Naive B cell (primary cell): ENCODE measurements around the gene EEFSEC. TPM values are rescaled to one million over a fixed set of nuclear protein-coding genes. Genes with fewer than 3 reads are reported as not detected.

Source experiments
- ATAC-seq, 2 donors: fragments of 150-1000 bp; cut with Tn5 transposase; 2 replicates each; pipeline ENCODE4 v1.10.0; 2021; ENCODE audit warnings: low read depth in 2 of 2, mild to moderate bottlenecking in 2 of 2, moderate library complexity in 2 of 2
- DNase-seq: peaks from one replicate; pipeline ENCODE4 v3.0.0; 2022
- H3K27ac Mint-ChIP-seq, 6 donors: one replicate each; pipeline ENCODE4 v1.8.0; 2020 to 2022; ENCODE audit warnings: mild to moderate bottlenecking in 6 of 6, mixed read lengths in 6 of 6, moderate library complexity in 5 of 6, inconsistent platforms in 2 of 6
- H3K27me3 Mint-ChIP-seq, 3 donors: one replicate each; pipeline ENCODE4 v1.8.0; 2021 to 2022; ENCODE audit warnings: mixed read lengths in 3 of 3, mild to moderate bottlenecking in 1 of 3
- H3K36me3 Mint-ChIP-seq, 2 donors: one replicate each; pipeline ENCODE4 v1.8.0; 2020 to 2022; ENCODE audit warnings: mixed read lengths in 2 of 2, inconsistent platforms in 1 of 2, mild to moderate bottlenecking in 1 of 2
- H3K4me1 Mint-ChIP-seq, 3 donors: one replicate each; pipeline ENCODE4 v1.8.0; 2020 to 2022; ENCODE audit warnings: mixed read lengths in 3 of 3, inconsistent platforms in 1 of 3, mild to moderate bottlenecking in 1 of 3, moderate library complexity in 1 of 3
- H3K4me3 Mint-ChIP-seq, 8 donors: one replicate each; pipeline ENCODE4 v1.8.0; 2020 to 2022; ENCODE audit warnings: mild to moderate bottlenecking in 8 of 8, mixed read lengths in 8 of 8, moderate library complexity in 8 of 8, inconsistent platforms in 2 of 8
- H3K9me3 Mint-ChIP-seq, 7 donors: one replicate each; pipeline ENCODE4 v1.8.0; 2020 to 2022; ENCODE audit warnings: mixed read lengths in 7 of 7, mild to moderate bottlenecking in 5 of 7, inconsistent platforms in 2 of 7, moderate library complexity in 1 of 7
- polyA plus RNA-seq, 6 donors: library from polyadenylated mRNA; unstranded; fragments of 300-500 nt; fragmentation: Illumina TruSeq; gene quantifications; one replicate each; pipeline ENCODE4 v1.2.3, GENCODE V29; 2021; ENCODE audit warnings: low read depth in 6 of 6

EEFSEC gene
- polyA plus RNA-seq, 6 donors from 2014 or later = 8.5 to 24.0 (median 20.1) TPM

DNA sequence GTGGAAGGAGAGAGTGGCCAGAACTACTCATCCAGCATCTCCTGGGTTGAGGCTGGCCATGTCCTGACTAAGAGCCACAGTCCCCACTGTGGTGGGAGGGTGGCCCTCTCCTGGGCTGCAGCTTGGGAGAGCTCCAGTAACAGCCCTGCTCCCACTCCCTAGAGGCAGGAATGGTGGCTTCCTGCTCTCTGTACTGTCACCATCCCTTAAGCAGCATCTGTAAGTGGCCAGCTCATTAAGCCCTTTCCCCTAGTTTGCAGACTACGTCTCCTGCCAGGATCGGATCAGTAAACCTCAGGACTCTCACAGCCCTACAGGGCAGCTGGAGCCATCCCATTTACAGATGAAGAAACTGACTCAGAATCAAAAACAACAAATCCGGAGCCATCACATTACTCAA lies 282.9 kb downstream of the EEFSEC start:
- H3K27ac Mint-ChIP-seq = peak overlapping the region in 2 of 6 donors; percentile 6 to 26
- peaks cover 39 to 75% (median 60%) of the 10 kb centered on the region in 3 donors for H3K27me3 Mint-ChIP-seq
- peaks cover 0 to 3% (median 0%) of the 10 kb centered on the region in 7 donors for H3K9me3 Mint-ChIP-seq
- peaks cover 9 to 12% (median 10%) of the 10 kb centered on the region in 3 donors for H3K4me1 Mint-ChIP-seq
- no peak for ATAC-seq
- DNase-seq = no peak
- peaks cover 0 to 11% of the 10 kb centered on the region in 2 donors for H3K36me3 Mint-ChIP-seq
- no peak overlapping the region for H3K4me3 Mint-ChIP-seq

- Mint-ChIP-seq H3K36me3 (no peaks in the 10 kb centered on the region), H3K27ac (peak overlapping the region in 1 of 6 donors; percentile 68)
Measured at GRCh38 chr3:128438488-128439072, 285.3 kb downstream of the EEFSEC start.

GRCh38 chr3:128439226-128439625 lies 285.9 kb downstream of the EEFSEC start:
- Mint-ChIP-seq H3K4me3 (no peak overlapping the region), H3K4me1 (no peaks in the 10 kb centered on the region), H3K36me3 (no peaks in the 10 kb centered on the region), H3K27ac (peak overlapping the region in 2 of 6 donors; percentile 57 to 82), H3K27me3 (peaks cover 31 to 61% (median 54%) of the 10 kb centered on the region in 3 donors), H3K9me3 (peaks cover 0 to 2% (median 0%) of the 10 kb centered on the region in 7 donors)
- ATAC-seq (no peak), DNase-seq (no peak)

More at GRCh38 chr3:128438488-128439072, 285.3 kb downstream of the EEFSEC start:
- Mint-ChIP-seq H3K27me3 (peaks cover 36 to 62% (median 54%) of the 10 kb centered on the region in 3 donors), H3K9me3 (peaks cover 0 to 3% (median 0%) of the 10 kb centered on the region in 7 donors), H3K4me1 (peaks cover 0 to 3% (median 0%) of the 10 kb centered on the region in 3 donors), H3K4me3 (no peak overlapping the region)
- no peak for DNase-seq
- ATAC-seq = no peak

DNA sequence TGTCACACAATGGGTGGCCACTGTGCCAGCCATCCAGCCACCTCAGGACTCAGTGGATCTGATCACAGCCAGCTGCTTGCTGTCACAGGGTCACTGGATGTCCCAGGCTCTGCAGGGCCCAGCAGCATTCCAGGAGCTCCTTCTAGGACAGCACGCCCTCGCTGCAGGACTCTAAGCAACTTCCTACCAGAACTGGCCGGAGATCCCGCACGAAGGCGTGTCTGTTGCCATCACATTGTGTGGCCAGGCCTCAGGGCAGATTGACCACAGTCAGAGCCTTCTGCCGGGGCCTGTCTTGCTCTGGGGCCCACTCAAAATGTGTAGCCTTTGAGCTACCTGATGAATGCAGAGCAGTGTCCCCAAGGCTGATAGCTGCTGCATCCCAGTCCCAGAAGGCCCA lies 288.8 kb downstream of the EEFSEC start:
- Mint-ChIP-seq H3K27ac (no peak overlapping the region), H3K4me1 (no peaks in the 10 kb centered on the region), H3K4me3 (no peak overlapping the region), H3K27me3 (peaks cover 22 to 42% (median 39%) of the 10 kb centered on the region in 3 donors), H3K9me3 (peaks cover 0 to 20% (median 3%) of the 10 kb centered on the region in 7 donors), H3K36me3 (peaks cover 0 to 12% of the 10 kb centered on the region in 2 donors)
- no peak for ATAC-seq
- no peak for DNase-seq

DNA sequence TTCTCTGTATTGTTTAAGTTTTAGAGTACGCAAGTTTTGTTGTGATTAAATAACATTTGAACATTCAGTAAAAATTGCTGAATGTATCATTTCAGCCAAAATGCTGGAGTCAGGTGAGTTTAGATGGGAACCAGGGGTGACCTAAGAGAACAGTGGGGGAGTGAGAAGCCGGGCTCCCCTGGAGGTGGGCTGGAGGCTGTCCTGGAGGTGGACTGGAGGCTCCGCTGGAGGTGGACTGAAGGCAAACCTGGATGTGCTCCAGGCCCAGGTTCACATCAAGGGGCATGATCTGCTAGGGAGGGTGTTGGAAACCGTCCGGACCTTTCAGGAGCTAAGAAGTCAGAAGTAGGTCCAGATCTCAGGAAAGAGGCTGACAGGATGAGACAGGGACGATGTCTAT lies 289.7 kb downstream of the EEFSEC start:
- H3K9me3 Mint-ChIP-seq = peaks cover 0 to 23% (median 6%) of the 10 kb centered on the region in 7 donors
- peaks cover 17 to 42% (median 34%) of the 10 kb centered on the region in 3 donors for H3K27me3 Mint-ChIP-seq
- no peak for DNase-seq
- ATAC-seq = no peak
- H3K4me1 Mint-ChIP-seq = peaks cover 0 to 8% (median 0%) of the 10 kb centered on the region in 3 donors
- peaks cover 0 to 12% of the 10 kb centered on the region in 2 donors for H3K36me3 Mint-ChIP-seq
- H3K27ac Mint-ChIP-seq = no peak overlapping the region
- H3K4me3 Mint-ChIP-seq = no peak overlapping the region

- Mint-ChIP-seq H3K4me3 (no peak overlapping the region), H3K27ac (no peak overlapping the region), H3K27me3 (peaks cover 20 to 42% (median 33%) of the 10 kb centered on the region in 3 donors), H3K36me3 (peaks cover 0 to 12% of the 10 kb centered on the region in 2 donors), H3K4me1 (peaks cover 5 to 13% (median 5%) of the 10 kb centered on the region in 3 donors), H3K9me3 (peaks cover 0 to 23% (median 6%) of the 10 kb centered on the region in 7 donors)
- DNase-seq (no peak), ATAC-seq (no peak)
Measured at GRCh38 chr3:128443771-128444170, 290.5 kb downstream of the EEFSEC start.

GRCh38 chr3:128445357-128445756 lies 292.1 kb downstream of the EEFSEC start:
- DNase-seq (no peak), ATAC-seq (no peak)
- Mint-ChIP-seq H3K4me3 (no peak overlapping the region), H3K27me3 (peaks cover 29 to 38% (median 30%) of the 10 kb centered on the region in 3 donors), H3K4me1 (peaks cover 6 to 15% (median 7%) of the 10 kb centered on the region in 3 donors), H3K9me3 (peaks cover 0 to 23% (median 6%) of the 10 kb centered on the region in 7 donors), H3K36me3 (peaks cover 0 to 17% of the 10 kb centered on the region in 2 donors), H3K27ac (no peak overlapping the region)

- ATAC-seq = no peak
- no peak overlapping the region for H3K4me3 Mint-ChIP-seq
- peaks cover 0 to 19% of the 10 kb centered on the region in 2 donors for H3K36me3 Mint-ChIP-seq
- H3K4me1 Mint-ChIP-seq = peaks cover 6 to 15% (median 7%) of the 10 kb centered on the region in 3 donors
- peaks cover 34 to 47% (median 37%) of the 10 kb centered on the region in 3 donors for H3K27me3 Mint-ChIP-seq
- no peak for DNase-seq
- peaks cover 0 to 23% (median 8%) of the 10 kb centered on the region in 7 donors for H3K9me3 Mint-ChIP-seq
- H3K27ac Mint-ChIP-seq = no peak overlapping the region
Measured at GRCh38 chr3:128446821-128447220, 293.5 kb downstream of the EEFSEC start.

DNA sequence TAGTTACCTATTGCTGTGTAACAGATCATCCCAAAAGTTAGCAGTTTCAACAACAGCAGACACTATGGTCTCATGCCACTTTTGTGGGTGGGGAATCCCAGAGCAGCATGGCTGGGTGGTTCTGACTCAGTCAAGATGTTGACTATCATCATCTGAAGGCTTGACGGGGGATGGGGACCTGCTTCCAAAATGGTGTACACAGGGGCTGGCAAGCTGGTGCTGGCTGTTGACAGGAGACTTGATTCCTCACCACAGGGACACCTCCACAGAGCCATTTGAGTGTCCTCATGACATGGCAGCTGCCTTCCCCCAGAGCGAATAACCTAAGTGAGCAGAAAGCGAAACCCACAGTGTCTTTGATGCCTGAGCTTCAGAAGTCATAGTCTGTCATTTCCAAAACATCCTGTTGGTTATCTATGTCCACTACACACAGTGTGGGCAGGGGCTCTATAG lies 294.3 kb downstream of the EEFSEC start:
- Mint-ChIP-seq H3K4me1 (peaks cover 6 to 15% (median 7%) of the 10 kb centered on the region in 3 donors), H3K4me3 (no peak overlapping the region), H3K27me3 (peaks cover 37 to 52% (median 40%) of the 10 kb centered on the region in 3 donors), H3K9me3 (peaks cover 0 to 23% (median 8%) of the 10 kb centered on the region in 7 donors), H3K36me3 (peaks cover 0 to 19% of the 10 kb centered on the region in 2 donors), H3K27ac (no peak overlapping the region)
- no peak for DNase-seq
- ATAC-seq = peak in 1 of 2 donors; percentile 45

DNA sequence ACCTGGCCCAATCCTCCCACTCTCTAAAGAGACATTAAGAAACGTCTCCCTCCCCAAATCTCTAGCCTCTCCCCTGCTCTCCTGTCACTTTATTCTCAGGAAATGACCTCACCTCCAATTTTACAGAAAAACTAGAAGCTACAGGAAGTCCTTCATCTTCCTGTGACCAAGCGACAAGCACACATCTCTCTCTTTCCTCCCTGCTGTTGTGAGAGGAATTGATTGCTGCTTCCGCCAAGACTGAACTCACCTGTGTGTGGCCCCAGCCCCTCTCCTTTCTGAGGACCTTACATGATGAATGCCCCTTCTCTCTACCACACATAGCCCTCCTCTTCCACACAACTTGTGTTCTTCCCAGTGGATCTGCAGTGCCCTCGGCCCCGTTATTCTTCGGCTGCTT lies 295.2 kb downstream of the EEFSEC start:
- Mint-ChIP-seq H3K4me3 (no peak overlapping the region), H3K4me1 (peaks cover 6 to 15% (median 7%) of the 10 kb centered on the region in 3 donors), H3K27ac (no peak overlapping the region), H3K9me3 (peaks cover 0 to 23% (median 8%) of the 10 kb centered on the region in 7 donors), H3K36me3 (peaks cover 0 to 19% of the 10 kb centered on the region in 2 donors), H3K27me3 (peaks cover 31 to 44% (median 43%) of the 10 kb centered on the region in 3 donors)
- DNase-seq (no peak), ATAC-seq (no peak)

- ATAC-seq = no peak
- Mint-ChIP-seq H3K27ac (no peak overlapping the region), H3K36me3 (peaks cover 0 to 19% of the 10 kb centered on the region in 2 donors)
Measured at GRCh38 chr3:128449111-128449638, 295.9 kb downstream of the EEFSEC start.

GRCh38 chr3:128452120-128452519 lies 298.8 kb downstream of the EEFSEC start:
- peaks cover 0 to 9% (median 4%) of the 10 kb centered on the region in 7 donors for H3K9me3 Mint-ChIP-seq
- DNase-seq (no peak), ATAC-seq (no peak)
- H3K36me3 Mint-ChIP-seq = peaks cover 0 to 6% of the 10 kb centered on the region in 2 donors
- peaks cover 40 to 69% (median 68%) of the 10 kb centered on the region in 3 donors for H3K27me3 Mint-ChIP-seq
- H3K4me1 Mint-ChIP-seq = peaks cover 6 to 15% (median 7%) of the 10 kb centered on the region in 3 donors
- peak overlapping the region in 1 of 6 donors; percentile 59 for H3K27ac Mint-ChIP-seq
- H3K4me3 Mint-ChIP-seq = no peak overlapping the region

More at GRCh38 chr3:128449111-128449638, 295.9 kb downstream of the EEFSEC start:
- H3K9me3 Mint-ChIP-seq = peaks cover 0 to 23% (median 8%) of the 10 kb centered on the region in 7 donors
- H3K4me3 Mint-ChIP-seq = peak overlapping the region in 1 of 8 donors; percentile 49
- H3K27me3 Mint-ChIP-seq = peaks cover 31 to 44% (median 43%) of the 10 kb centered on the region in 3 donors
- no peak for DNase-seq
- H3K4me1 Mint-ChIP-seq = peaks cover 6 to 15% (median 7%) of the 10 kb centered on the region in 3 donors

GRCh38 chr3:128452678-128453275 lies 299.5 kb downstream of the EEFSEC start:
- Mint-ChIP-seq H3K36me3 (peaks cover 0 to 6% of the 10 kb centered on the region in 2 donors), H3K27me3 (peaks cover 40 to 74% (median 71%) of the 10 kb centered on the region in 3 donors), H3K9me3 (peaks cover 0 to 6% (median 2%) of the 10 kb centered on the region in 7 donors), H3K4me1 (peaks cover 6 to 8% (median 7%) of the 10 kb centered on the region in 3 donors), H3K4me3 (no peak overlapping the region), H3K27ac (peak overlapping the region in 1 of 6 donors; percentile 65)
- DNase-seq (no peak), ATAC-seq (no peak)
